Measurements from ENCODE around the gene CCDC57.

Gene CCDC57

DNA sequence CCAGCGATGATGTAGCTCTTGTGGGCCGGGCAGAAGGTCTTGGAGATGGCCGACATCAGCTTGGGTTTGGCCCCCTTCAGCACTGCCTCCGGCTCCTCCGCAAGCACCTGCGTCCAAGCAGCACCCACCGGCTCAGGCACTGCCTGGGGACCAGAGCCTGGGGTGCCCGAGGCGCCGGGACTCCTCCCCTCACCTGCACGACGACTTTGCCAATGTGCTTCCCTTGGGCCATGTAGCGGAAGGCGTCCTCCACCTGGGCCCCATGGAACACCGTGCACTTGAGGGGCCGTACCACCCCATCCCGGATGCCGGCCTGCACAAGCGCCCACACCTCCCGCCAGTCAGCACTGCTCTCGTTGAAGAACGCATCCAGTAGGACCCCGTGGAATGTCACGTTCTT, 129.6 kb downstream of the CCDC57 start:
- no peak overlapping the region for H3K4me3 ChIP-seq (ENCODE audit: control insufficient read depth, low read depth, low read length)
- no peak for DNase-seq (ENCODE audit: low read depth)
- TF ChIP-seq, protein P1, sequence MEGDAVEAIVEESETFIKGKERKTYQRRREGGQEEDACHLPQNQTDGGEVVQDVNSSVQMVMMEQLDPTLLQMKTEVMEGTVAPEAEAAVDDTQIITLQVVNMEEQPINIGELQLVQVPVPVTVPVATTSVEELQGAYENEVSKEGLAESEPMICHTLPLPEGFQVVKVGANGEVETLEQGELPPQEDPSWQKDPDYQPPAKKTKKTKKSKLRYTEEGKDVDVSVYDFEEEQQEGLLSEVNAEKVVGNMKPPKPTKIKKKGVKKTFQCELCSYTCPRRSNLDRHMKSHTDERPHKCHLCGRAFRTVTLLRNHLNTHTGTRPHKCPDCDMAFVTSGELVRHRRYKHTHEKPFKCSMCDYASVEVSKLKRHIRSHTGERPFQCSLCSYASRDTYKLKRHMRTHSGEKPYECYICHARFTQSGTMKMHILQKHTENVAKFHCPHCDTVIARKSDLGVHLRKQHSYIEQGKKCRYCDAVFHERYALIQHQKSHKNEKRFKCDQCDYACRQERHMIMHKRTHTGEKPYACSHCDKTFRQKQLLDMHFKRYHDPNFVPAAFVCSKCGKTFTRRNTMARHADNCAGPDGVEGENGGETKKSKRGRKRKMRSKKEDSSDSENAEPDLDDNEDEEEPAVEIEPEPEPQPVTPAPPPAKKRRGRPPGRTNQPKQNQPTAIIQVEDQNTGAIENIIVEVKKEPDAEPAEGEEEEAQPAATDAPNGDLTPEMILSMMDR (conservative IDR thresholded peaks at IDR 0.05; ENCODE audit: control insufficient read depth, insufficient read depth, low read depth, low read length): no peak

GRCh38 chr17:82082456-82082855, 130.2 kb downstream of the CCDC57 start:
- TF ChIP-seq, protein P1 (conservative IDR thresholded peaks at IDR 0.05; ENCODE audit: control insufficient read depth, insufficient read depth, low read depth, low read length): no peak
- no peak for DNase-seq (ENCODE audit: low read depth)
- H3K4me3 ChIP-seq (ENCODE audit: control insufficient read depth, low read depth, low read length): no peak overlapping the region

- no peak for DNase-seq (ENCODE audit: low read depth)
- no peak overlapping the region for H3K4me3 ChIP-seq (ENCODE audit: control insufficient read depth, low read depth, low read length)
- TF ChIP-seq, protein P1 (conservative IDR thresholded peaks at IDR 0.05; ENCODE audit: control insufficient read depth, insufficient read depth, low read depth, low read length): no peak
Measured at GRCh38 chr17:82081966-82082365, 130.7 kb downstream of the CCDC57 start.

GRCh38 chr17:82081546-82081945, 131.1 kb downstream of the CCDC57 start:
- no peak overlapping the region for H3K4me3 ChIP-seq (ENCODE audit: control insufficient read depth, low read depth, low read length)
- no peak for DNase-seq (ENCODE audit: low read depth)
- TF ChIP-seq, protein P1 (conservative IDR thresholded peaks at IDR 0.05; ENCODE audit: control insufficient read depth, insufficient read depth, low read depth, low read length): no peak

- TF ChIP-seq, protein P1 (conservative IDR thresholded peaks at IDR 0.05; ENCODE audit: control insufficient read depth, insufficient read depth, low read depth, low read length): no peak
- DNase-seq (ENCODE audit: low read depth): no peak
- no peak overlapping the region for H3K4me3 ChIP-seq (ENCODE audit: control insufficient read depth, low read depth, low read length)
Measured at GRCh38 chr17:82080789-82081464, 131.7 kb downstream of the CCDC57 start.

DNA sequence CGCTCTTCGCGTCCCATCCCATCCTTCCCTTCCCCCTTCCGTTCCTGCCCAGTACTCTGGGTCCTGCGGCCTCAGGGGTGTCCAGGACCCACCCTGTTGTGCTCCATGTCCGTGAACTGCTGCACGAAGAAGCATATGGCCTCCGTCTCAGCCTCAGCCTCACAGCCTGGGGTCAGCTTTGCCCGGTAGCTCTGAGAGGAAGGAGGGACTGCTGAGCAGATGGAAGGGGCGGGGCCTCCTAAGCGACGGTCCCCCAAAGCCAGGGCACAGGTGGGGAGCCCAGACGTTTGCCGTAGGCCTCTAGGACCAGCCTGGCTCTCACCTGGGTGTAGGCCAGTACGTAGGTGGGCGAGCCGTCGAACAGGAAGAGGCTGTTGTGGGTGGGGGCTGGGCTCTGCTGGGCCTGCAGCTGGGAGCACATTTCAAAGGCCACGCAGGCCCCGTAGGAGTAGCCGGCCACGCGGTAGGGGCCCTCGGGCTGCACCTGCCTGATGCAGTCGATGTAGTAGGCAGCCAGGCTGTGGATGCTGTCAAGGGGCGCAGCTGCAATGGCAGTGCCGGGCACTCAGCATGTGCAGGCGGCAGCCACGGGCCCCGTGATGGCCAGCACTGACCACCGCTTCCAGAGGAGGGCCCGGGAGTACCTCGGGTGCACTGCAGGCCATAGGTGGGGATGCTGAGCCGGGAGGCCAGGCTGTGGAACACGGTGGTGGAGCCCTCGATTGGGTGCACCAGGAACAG, 132.4 kb downstream of the CCDC57 start:
- TF ChIP-seq, protein P1 (conservative IDR thresholded peaks at IDR 0.05; ENCODE audit: control insufficient read depth, insufficient read depth, low read depth, low read length): no peak
- H3K4me3 ChIP-seq (ENCODE audit: control insufficient read depth, low read depth, low read length): no peak overlapping the region
- no peak for DNase-seq (ENCODE audit: low read depth)

Measured in fibroblast of mammary gland (primary cell).